ENCODE measurements around the gene DOCK4. TPM values are rescaled to one million over a fixed set of nuclear protein-coding genes. Genes with fewer than 3 reads are reported as not detected.

DOCK4 gene
- total RNA-seq, 1 donor from 2014 or later, result 32.2 TPM

DNA sequence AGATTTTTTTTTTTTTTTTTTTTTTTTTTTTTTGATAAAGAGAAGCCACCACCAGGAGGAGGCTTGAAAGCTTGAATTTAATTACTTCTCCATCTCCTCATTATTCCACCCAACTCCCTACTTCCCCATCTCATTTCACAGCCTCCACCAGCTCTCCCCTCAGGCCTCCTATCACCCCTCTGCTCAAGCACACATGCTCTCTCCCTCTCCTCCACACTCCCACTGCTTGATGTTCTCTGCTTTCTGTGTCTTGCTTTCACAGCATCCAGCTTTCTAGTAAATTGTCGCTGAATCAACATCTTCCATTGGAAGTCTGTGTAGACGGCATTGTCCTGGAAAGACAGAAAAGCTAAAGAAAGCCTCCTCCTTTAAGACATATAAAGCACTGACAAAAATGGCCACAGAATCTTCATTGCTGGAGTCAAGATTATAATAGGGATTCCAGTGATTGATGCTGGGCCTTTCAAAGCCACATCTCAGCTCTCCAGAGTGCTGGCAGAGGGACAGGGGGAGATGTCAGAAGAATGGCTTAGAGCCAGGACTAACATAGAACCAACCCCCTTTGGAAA lies 58.3 kb downstream of the DOCK4 start:
- H3K27ac ChIP-seq (ENCODE audit: low read depth, low read length), result no peak overlapping the region
- H3K79me2 ChIP-seq (ENCODE audit: insufficient read depth, low read length), result no peaks in the 10 kb centered on the region
- Mint-ChIP-seq H3K4me1 (ENCODE audit: low read depth, unreplicated experiment) (peaks cover 32% of the 10 kb centered on the region), H3K27ac (ENCODE audit: unreplicated experiment) (no peak overlapping the region), H3K36me3 (ENCODE audit: low read depth, unreplicated experiment) (no peaks in the 10 kb centered on the region), H3K4me3 (ENCODE audit: unreplicated experiment) (no peak overlapping the region), H3K27me3 (ENCODE audit: low read depth, unreplicated experiment) (no peaks in the 10 kb centered on the region), H3K9me3 (ENCODE audit: unreplicated experiment) (no peaks in the 10 kb centered on the region)
- TF ChIP-seq EZH2 (IDR thresholded peaks at IDR 0.05; ENCODE audit: insufficient read depth, low read length) (no peak), CTCF (IDR thresholded peaks at IDR 0.05; ENCODE audit: insufficient read depth, low read depth, low read length) (no peak)
- no peak overlapping the region for H3K4me2 ChIP-seq (ENCODE audit: low read length)
- FAIRE-seq (no peak), DNase-seq (ENCODE audit: low read depth) (no peak)
- no peaks in the 10 kb centered on the region for H3K9me3 ChIP-seq (ENCODE audit: insufficient read depth, low read depth, low read length)
- H3K36me3 ChIP-seq (ENCODE audit: insufficient read depth, low read length), result no peaks in the 10 kb centered on the region
- peaks cover 10% of the 10 kb centered on the region for H3K4me1 ChIP-seq (ENCODE audit: insufficient read depth, low read length)
- H2AFZ ChIP-seq (ENCODE audit: low read depth, low read length), result no peak overlapping the region
- peaks cover 21% of the 10 kb centered on the region for H4K20me1 ChIP-seq (ENCODE audit: insufficient read depth, low read length)
- H3K9ac ChIP-seq (ENCODE audit: low read length), result no peak overlapping the region
- H3K4me3 ChIP-seq (ENCODE audit: insufficient read depth, low read depth, low read length), result no peak overlapping the region
- H3K27me3 ChIP-seq (ENCODE audit: insufficient read depth, low read length), result no peaks in the 10 kb centered on the region

- Histone ChIP-seq H3K27ac (ENCODE audit: low read depth, low read length) (no peak overlapping the region), H4K20me1 (ENCODE audit: insufficient read depth, low read length) (peaks cover 11% of the 10 kb centered on the region), H3K9ac (ENCODE audit: low read length) (no peak overlapping the region), H3K27me3 (ENCODE audit: insufficient read depth, low read length) (no peaks in the 10 kb centered on the region), H3K4me2 (ENCODE audit: low read length) (no peak overlapping the region), H3K4me1 (ENCODE audit: insufficient read depth, low read length) (peaks cover 10% of the 10 kb centered on the region), H3K9me3 (ENCODE audit: insufficient read depth, low read depth, low read length) (no peaks in the 10 kb centered on the region), H3K79me2 (ENCODE audit: insufficient read depth, low read length) (no peaks in the 10 kb centered on the region), H3K36me3 (ENCODE audit: insufficient read depth, low read length) (no peaks in the 10 kb centered on the region), H3K4me3 (ENCODE audit: insufficient read depth, low read depth, low read length) (no peak overlapping the region), H2AFZ (ENCODE audit: low read depth, low read length) (no peak overlapping the region)
- Mint-ChIP-seq H3K4me1 (ENCODE audit: low read depth, unreplicated experiment) (peaks cover 22% of the 10 kb centered on the region), H3K36me3 (ENCODE audit: low read depth, unreplicated experiment) (no peaks in the 10 kb centered on the region), H3K27ac (ENCODE audit: unreplicated experiment) (no peak overlapping the region), H3K4me3 (ENCODE audit: unreplicated experiment) (no peak overlapping the region), H3K27me3 (ENCODE audit: low read depth, unreplicated experiment) (no peaks in the 10 kb centered on the region), H3K9me3 (ENCODE audit: unreplicated experiment) (no peaks in the 10 kb centered on the region)
- FAIRE-seq (no peak), DNase-seq (ENCODE audit: low read depth) (no peak)
- TF ChIP-seq CTCF (IDR thresholded peaks at IDR 0.05; ENCODE audit: insufficient read depth, low read depth, low read length), result no peak
- TF ChIP-seq EZH2 (IDR thresholded peaks at IDR 0.05; ENCODE audit: insufficient read depth, low read length), result no peak
These were observed 61.0 kb downstream of the DOCK4 start for GRCh38 chr7:112145206-112145605.

GRCh38 chr7:112144284-112145059 lies 61.7 kb downstream of the DOCK4 start:
- no peaks in the 10 kb centered on the region for H3K9me3 ChIP-seq (ENCODE audit: insufficient read depth, low read depth, low read length)
- H3K4me2 ChIP-seq (ENCODE audit: low read length), result no peak overlapping the region
- H3K4me3 ChIP-seq (ENCODE audit: insufficient read depth, low read depth, low read length), result no peak overlapping the region
- peaks cover 9% of the 10 kb centered on the region for H4K20me1 ChIP-seq (ENCODE audit: insufficient read depth, low read length)
- H3K4me1 Mint-ChIP-seq (ENCODE audit: low read depth, unreplicated experiment), result peaks cover 27% of the 10 kb centered on the region
- no peak overlapping the region for H3K27ac Mint-ChIP-seq (ENCODE audit: unreplicated experiment)
- no peak overlapping the region for H3K27ac ChIP-seq (ENCODE audit: low read depth, low read length)
- no peaks in the 10 kb centered on the region for H3K36me3 Mint-ChIP-seq (ENCODE audit: low read depth, unreplicated experiment)
- H3K27me3 ChIP-seq (ENCODE audit: insufficient read depth, low read length), result no peaks in the 10 kb centered on the region
- no peaks in the 10 kb centered on the region for H3K79me2 ChIP-seq (ENCODE audit: insufficient read depth, low read length)
- H3K4me1 ChIP-seq (ENCODE audit: insufficient read depth, low read length), result peaks cover 10% of the 10 kb centered on the region
- no peaks in the 10 kb centered on the region for H3K36me3 ChIP-seq (ENCODE audit: insufficient read depth, low read length)
- no peak overlapping the region for H2AFZ ChIP-seq (ENCODE audit: low read depth, low read length)
- no peak for FAIRE-seq
- H3K27me3 Mint-ChIP-seq (ENCODE audit: low read depth, unreplicated experiment), result no peaks in the 10 kb centered on the region
- H3K9me3 Mint-ChIP-seq (ENCODE audit: unreplicated experiment), result no peaks in the 10 kb centered on the region
- no peak for DNase-seq (ENCODE audit: low read depth)
- no peak overlapping the region for H3K9ac ChIP-seq (ENCODE audit: low read length)
- TF ChIP-seq CTCF (IDR thresholded peaks at IDR 0.05; ENCODE audit: insufficient read depth, low read depth, low read length) (no peak), EZH2 (IDR thresholded peaks at IDR 0.05; ENCODE audit: insufficient read depth, low read length) (no peak)
- no peak overlapping the region for H3K4me3 Mint-ChIP-seq (ENCODE audit: unreplicated experiment)
